Bronchial epithelial cell (primary cell): ENCODE measurements around the gene FUBP3. TPM values are rescaled to one million over a fixed set of nuclear protein-coding genes. Genes with fewer than 3 reads are reported as not detected.

Experiments
- DNase-seq: peaks from one replicate; pipeline ENCODE4 v3.0.0-alpha.2; 2010; ENCODE audit warnings: low read depth
- FAIRE-seq: peaks from 2 replicates; lab custom pipeline; 2011; peaks lifted over from hg19 to GRCh38; lab: Jason Lieb, UNC
- H3K27me3 ChIP-seq: 2 replicates; pipeline ENCODE4 v1.5.1; 2011; ENCODE audit warnings: low read length; ENCODE audit not compliant: control insufficient read depth, insufficient read depth
- H3K36me3 ChIP-seq: 2 replicates; pipeline ENCODE4 v1.5.1; 2011; ENCODE audit warnings: low read length; ENCODE audit not compliant: control insufficient read depth, insufficient read depth
- H3K4me3 ChIP-seq: 2 replicates; pipeline ENCODE4 v1.5.1; 2011; ENCODE audit warnings: mild to moderate bottlenecking, low read depth, low read length, control low read depth
- CTCF ChIP-seq: IDR thresholded peaks from 2 replicates; pipeline ENCODE4 v1.5.1; 2011; ENCODE audit warnings: mild to moderate bottlenecking, moderate library complexity, low read length, control low read depth, inconsistent platforms; ENCODE audit not compliant: insufficient read depth, severe bottlenecking
- total RNA-seq: library from RNA; depleted of rRNA; stranded (reverse); fragments of >200 nt; gene quantifications from 2 replicates; pipeline ENCODE4 v1.2.1, GENCODE V29; 2014

FUBP3 gene
- 45.8 and 51.5 TPM in 2 replicates for total RNA-seq

- H3K36me3 ChIP-seq: peaks cover 3% of the 10 kb centered on the region
- no peaks in the 10 kb centered on the region for H3K27me3 ChIP-seq
- FAIRE-seq: no peak
- peak within 1 kb of the TSS; percentile 95 for H3K4me3 ChIP-seq
- TF ChIP-seq CTCF: no peak
- peak; percentile 86 for DNase-seq
Observed at GRCh38 chr9:130578865-130579737, at the start of gene FUBP3. Gene FUBP3 (plus strand): TSS chr9:130579577. CDS start chr9:130579681, 104 bp downstream.

GRCh38 chr9:130530938-130531337 lies 48.4 kb upstream of the FUBP3 start:
- FAIRE-seq (no peak), DNase-seq (peak; percentile 74)
- Histone ChIP-seq H3K27me3 (no peaks in the 10 kb centered on the region), H3K36me3 (no peaks in the 10 kb centered on the region), H3K4me3 (no peak overlapping the region)
- TF ChIP-seq CTCF: no peak

GRCh38 chr9:130531670-130532069 lies 47.7 kb upstream of the FUBP3 start:
- DNase-seq: no peak
- Histone ChIP-seq H3K4me3 (no peak overlapping the region), H3K27me3 (no peaks in the 10 kb centered on the region), H3K36me3 (no peaks in the 10 kb centered on the region)
- no peak for TF ChIP-seq CTCF
- no peak for FAIRE-seq

GRCh38 chr9:130532426-130533080 lies 46.8 kb upstream of the FUBP3 start:
- no peak for FAIRE-seq
- H3K36me3 ChIP-seq: no peaks in the 10 kb centered on the region
- H3K4me3 ChIP-seq: no peak overlapping the region
- DNase-seq: peak; percentile 74
- no peaks in the 10 kb centered on the region for H3K27me3 ChIP-seq
- no peak for TF ChIP-seq CTCF

GRCh38 chr9:130535818-130536521 lies 43.4 kb upstream of the FUBP3 start:
- no peak for FAIRE-seq
- peak; percentile 49 for DNase-seq
- no peak for TF ChIP-seq CTCF
- no peaks in the 10 kb centered on the region for H3K27me3 ChIP-seq
- no peak overlapping the region for H3K4me3 ChIP-seq
- no peaks in the 10 kb centered on the region for H3K36me3 ChIP-seq
